MG63 (cell line): ENCODE results near the gene GLRA1. TPM values are rescaled to one million over a fixed set of nuclear protein-coding genes. Genes with fewer than 3 reads are reported as not detected.

Source experiments
- DNase-seq: peaks from one replicate; pipeline ENCODE4 v3.0.0-alpha.2; 2020
- H3K27me3 ChIP-seq: fragments of 250-450 bp; sonication (Bioruptor Pico); 2 replicates; pipeline ENCODE4 v1.5.1; 2020; ENCODE audit warnings: mild to moderate bottlenecking, moderate library complexity
- H3K36me3 ChIP-seq: fragments of 250-450 bp; sonication (Bioruptor Pico); 2 replicates; pipeline ENCODE4 v1.5.1; 2020; ENCODE audit warnings: mild to moderate bottlenecking, moderate library complexity
- H3K4me3 ChIP-seq: fragments of 250-450 bp; sonication (Bioruptor Pico); 2 replicates; pipeline ENCODE4 v1.5.1; 2020; ENCODE audit warnings: mild to moderate bottlenecking, moderate library complexity
- H3K9me3 ChIP-seq: fragments of 250-450 bp; sonication (Bioruptor Pico); 2 replicates; pipeline ENCODE4 v1.5.1; 2020; ENCODE audit warnings: mild to moderate bottlenecking, moderate library complexity
- total RNA-seq: library from RNA; depleted of rRNA; stranded (reverse); fragments of >200 nt; shearing (Covaris generic); gene quantifications from 2 replicates; pipeline ENCODE4 v1.2.3, GENCODE V29; 2014; ENCODE audit warnings: low replicate concordance; rRNA removed

Gene GLRA1
- total RNA-seq = not detected in 2 replicates

DNA sequence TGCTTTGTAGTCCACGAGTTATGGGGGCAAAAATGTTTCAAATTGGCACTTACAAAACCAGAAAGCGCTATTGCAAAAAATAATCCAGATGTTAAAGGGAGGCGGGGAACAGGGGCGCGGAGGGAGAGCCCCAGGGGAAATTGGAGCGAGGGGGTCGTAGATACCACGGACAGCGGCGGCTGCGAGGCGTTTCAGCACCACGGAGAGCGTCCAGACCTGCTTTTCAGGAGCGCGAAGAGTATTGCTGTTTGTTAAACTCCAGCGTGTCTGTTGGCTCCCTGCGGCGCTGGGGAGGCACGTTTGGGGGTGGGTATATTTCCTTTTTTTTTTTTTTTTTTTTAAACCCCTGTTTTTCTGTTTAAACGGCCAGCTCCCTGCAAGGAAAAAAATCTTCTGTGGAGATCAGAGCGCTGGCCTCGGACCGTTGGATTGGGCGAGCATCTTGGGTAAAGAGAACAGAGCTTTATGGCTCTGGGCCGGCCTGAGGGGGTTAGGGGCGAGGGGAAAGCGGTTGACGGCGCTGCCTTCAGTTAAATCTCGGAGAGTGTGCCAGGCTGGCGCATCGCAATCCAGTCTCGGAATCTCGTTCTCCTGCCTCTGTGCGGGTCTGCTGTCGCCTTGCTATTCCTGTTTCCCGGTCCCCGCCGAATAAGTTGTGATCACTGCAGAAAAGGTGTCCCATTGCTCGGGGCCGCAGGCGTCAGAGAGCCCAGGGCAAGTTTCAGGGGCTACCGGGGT lies at the start of gene GLRA1:
TSS of gene GLRA1 (minus strand) at position 288 of the 738 bp plus-strand sequence. CDS start 302 bp downstream, outside the sequence.
- no peaks in the 10 kb centered on the region; the same call in none of the 2 replicates for H3K27me3 ChIP-seq
- H3K9me3 ChIP-seq = peaks cover 3% of the 10 kb centered on the region
- no peak within 1 kb of the TSS for H3K4me3 ChIP-seq
- no peaks in the 10 kb centered on the region for H3K36me3 ChIP-seq
- peak; percentile 45 for DNase-seq

- H3K4me3 ChIP-seq = no peak overlapping the region
- DNase-seq = no peak
- H3K27me3 ChIP-seq = no peaks in the 10 kb centered on the region
- no peaks in the 10 kb centered on the region for H3K36me3 ChIP-seq
- no peaks in the 10 kb centered on the region for H3K9me3 ChIP-seq
Observed at GRCh38 chr5:151970885-151971284, 46.2 kb upstream of the GLRA1 start.

- no peak for DNase-seq
- Histone ChIP-seq H3K36me3 (no peaks in the 10 kb centered on the region), H3K4me3 (no peak overlapping the region), H3K9me3 (no peaks in the 10 kb centered on the region), H3K27me3 (no peaks in the 10 kb centered on the region)
Observed at GRCh38 chr5:151967865-151968264, 43.2 kb upstream of the GLRA1 start.

GRCh38 chr5:151966046-151966445 lies 41.4 kb upstream of the GLRA1 start:
- H3K36me3 ChIP-seq = no peaks in the 10 kb centered on the region
- no peak overlapping the region for H3K4me3 ChIP-seq
- no peak for DNase-seq
- H3K9me3 ChIP-seq = no peaks in the 10 kb centered on the region
- no peaks in the 10 kb centered on the region for H3K27me3 ChIP-seq

DNA sequence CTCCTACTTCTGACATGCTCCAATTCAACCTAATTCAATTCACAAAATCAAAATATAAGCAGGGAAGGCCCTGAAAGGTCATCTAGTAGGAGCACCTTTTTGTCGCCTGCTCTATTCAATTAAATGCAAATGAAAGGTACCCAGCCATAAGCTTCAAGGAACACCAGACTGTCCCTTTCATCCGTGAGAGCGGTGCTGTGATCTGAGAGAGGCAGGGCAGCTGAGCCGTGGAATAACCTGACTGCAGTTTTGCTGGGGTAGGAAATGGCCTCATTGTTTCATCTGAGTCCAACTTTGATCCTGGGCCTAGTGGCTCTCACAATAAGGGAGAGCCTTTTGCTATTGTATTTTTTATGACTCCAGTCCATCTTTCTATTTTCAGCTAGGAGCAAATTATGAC lies 39.8 kb upstream of the GLRA1 start:
- H3K27me3 ChIP-seq = no peaks in the 10 kb centered on the region
- H3K9me3 ChIP-seq = no peaks in the 10 kb centered on the region
- no peak for DNase-seq
- H3K36me3 ChIP-seq = no peaks in the 10 kb centered on the region
- no peak overlapping the region for H3K4me3 ChIP-seq

DNA sequence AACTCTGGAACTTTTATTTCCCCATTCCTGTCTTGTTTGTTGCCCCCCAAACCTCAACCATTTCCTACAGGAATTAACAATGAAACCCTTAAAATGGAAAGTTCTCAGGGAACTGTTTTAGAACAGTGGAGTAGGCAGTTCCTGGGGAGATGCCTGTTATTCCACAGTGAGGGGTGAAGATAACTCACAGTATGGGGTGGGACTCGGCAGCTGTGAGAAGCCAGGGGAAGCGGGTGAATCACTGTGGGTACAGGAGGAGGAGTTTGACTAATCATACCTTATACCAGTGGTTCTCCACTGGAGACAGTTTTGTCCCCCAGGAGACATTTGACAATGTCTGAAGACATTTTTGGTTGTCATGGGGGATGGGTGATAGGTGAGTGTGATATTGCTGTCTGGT lies 36.9 kb upstream of the GLRA1 start:
- Histone ChIP-seq H3K36me3 (no peaks in the 10 kb centered on the region), H3K4me3 (no peak overlapping the region), H3K9me3 (no peaks in the 10 kb centered on the region), H3K27me3 (no peaks in the 10 kb centered on the region)
- peak; percentile 20 for DNase-seq

DNA sequence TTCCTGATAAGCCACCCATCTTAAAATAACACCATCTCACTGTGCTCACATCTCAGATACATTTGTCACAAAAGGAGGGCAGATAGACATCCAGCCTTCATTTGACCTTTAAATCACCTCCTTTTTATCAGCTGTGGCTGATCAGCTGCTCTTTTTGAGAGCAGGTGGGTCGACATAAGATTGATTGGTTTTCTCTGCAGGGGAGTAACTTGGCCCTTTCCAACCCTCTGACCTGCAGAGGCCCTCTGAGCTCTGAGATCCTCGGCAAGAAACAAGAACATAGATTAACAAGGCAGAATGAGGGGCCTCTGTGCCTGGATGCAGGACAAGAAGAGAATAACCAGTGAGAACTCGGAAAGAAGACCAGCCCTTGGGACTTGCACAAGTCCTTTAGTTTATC lies 33.5 kb upstream of the GLRA1 start:
- no peaks in the 10 kb centered on the region for H3K9me3 ChIP-seq
- H3K27me3 ChIP-seq = no peaks in the 10 kb centered on the region
- DNase-seq = no peak
- H3K4me3 ChIP-seq = no peak overlapping the region
- H3K36me3 ChIP-seq = no peaks in the 10 kb centered on the region

DNA sequence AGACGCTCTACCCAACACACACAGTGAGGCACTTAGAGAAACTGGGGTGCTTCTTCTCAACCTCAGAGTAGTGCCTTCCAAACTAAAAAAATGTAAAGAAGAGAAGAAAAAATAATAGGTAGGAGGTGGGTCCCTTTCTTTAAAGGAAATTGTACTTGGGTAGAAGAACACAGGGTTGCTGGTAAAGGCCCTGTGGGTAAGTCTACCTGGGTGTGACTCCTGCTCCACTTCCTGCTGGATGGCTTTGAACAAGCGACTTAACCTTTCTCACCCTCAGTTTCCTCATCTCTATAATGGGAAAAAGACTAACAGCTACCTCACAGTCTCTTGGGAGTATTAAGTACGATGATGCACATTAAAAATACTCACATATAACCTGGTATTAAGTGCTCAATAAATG lies 32.1 kb upstream of the GLRA1 start:
- Histone ChIP-seq H3K9me3 (no peaks in the 10 kb centered on the region), H3K27me3 (no peaks in the 10 kb centered on the region), H3K36me3 (no peaks in the 10 kb centered on the region), H3K4me3 (no peak overlapping the region)
- DNase-seq = no peak

DNA sequence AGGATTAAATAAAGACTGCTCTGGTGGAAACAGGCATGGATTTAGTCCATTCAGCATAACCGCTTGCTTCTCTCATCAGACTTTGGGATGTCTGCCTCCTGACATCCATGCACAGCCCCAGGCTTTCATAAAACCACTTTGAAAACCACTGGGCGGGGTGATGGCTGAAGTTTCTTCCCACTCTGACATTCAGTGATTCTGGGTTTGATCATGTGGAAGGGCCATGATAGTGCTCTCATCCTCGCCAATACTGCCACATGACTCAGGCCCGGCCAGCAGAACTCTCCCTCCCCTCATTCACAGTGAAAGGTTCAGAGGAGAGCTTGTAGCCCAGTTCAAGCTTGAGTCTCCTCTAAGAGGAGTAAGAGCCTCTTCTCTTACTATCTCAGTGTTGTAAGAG lies 29.6 kb upstream of the GLRA1 start:
- H3K36me3 ChIP-seq = no peaks in the 10 kb centered on the region
- no peaks in the 10 kb centered on the region for H3K27me3 ChIP-seq
- no peaks in the 10 kb centered on the region for H3K9me3 ChIP-seq
- DNase-seq = no peak
- no peak overlapping the region for H3K4me3 ChIP-seq

DNA sequence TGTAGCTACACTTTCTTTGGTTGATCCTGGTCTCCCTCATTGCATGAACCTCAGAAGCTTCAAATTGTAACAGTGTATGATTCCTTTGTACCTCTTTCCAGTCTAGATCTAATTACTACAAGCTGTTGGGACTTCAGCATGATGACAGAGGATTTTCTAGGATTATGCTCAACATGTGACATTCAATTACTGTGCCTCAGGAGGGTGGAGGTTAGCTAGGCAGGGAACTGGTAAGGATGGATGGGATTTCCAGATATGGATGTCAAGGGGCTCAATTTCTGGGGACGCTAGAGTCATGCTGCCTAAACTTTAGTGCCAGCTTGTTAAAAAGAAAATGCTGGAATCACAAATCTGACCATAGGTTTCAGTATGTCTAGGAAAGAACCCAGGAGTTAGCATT lies 29.2 kb upstream of the GLRA1 start:
- no peaks in the 10 kb centered on the region for H3K9me3 ChIP-seq
- H3K36me3 ChIP-seq = no peaks in the 10 kb centered on the region
- no peak for DNase-seq
- no peak overlapping the region for H3K4me3 ChIP-seq
- H3K27me3 ChIP-seq = no peaks in the 10 kb centered on the region

GRCh38 chr5:151952238-151952637 lies 27.6 kb upstream of the GLRA1 start:
- no peaks in the 10 kb centered on the region for H3K36me3 ChIP-seq
- no peaks in the 10 kb centered on the region for H3K9me3 ChIP-seq
- H3K27me3 ChIP-seq = no peaks in the 10 kb centered on the region
- H3K4me3 ChIP-seq = no peak overlapping the region
- no peak for DNase-seq

DNA sequence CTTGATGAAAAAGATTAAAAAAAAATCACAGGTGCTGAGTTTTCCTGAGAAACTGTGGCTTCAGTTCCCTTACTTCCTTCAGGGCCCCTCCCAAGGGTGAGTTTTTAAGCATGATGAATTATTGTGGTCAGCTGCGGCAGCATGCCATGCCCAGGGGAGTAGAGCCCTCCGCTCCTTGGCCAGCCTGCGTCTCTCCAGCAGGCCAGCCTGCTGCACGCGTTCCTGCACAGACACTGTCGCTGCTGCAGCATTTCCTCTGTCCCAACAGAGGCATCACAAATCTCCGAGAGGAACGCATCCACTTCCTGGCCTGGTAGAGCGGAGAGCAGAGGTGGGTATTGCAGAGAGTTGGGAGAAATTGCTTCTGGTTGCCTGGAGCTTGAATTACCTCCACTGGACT lies 26.1 kb upstream of the GLRA1 start:
- Histone ChIP-seq H3K27me3 (no peaks in the 10 kb centered on the region), H3K9me3 (no peaks in the 10 kb centered on the region), H3K36me3 (no peaks in the 10 kb centered on the region), H3K4me3 (no peak overlapping the region)
- no peak for DNase-seq

DNA sequence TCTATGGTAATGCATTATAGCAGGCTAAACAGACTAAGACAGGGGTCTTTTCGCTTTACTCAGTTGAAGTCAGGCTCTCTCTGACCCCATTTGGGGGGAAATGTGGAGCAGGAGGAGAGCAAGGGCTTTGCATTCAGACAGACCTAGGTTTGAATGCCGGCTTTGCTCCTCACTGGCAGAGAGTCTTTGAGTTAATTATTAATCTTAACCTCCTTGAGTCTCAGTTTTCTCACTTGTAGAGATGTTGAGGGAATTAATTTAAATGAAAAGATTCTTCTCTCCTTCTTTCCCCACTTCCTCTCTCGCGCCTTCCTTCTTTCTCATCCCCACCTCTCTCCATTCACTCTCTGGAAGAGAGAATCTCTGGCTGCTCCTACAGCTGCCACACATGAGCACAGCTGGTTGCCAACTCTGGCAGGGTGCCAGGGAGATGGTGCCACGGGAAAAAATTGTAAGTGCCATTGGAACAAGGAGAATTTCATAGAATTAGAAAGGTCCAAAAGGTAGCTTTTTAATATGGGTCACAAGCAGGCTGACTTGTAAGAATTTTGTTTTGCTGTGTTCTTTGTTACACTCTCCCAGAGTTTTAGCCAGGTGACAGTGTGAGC lies 25.2 kb upstream of the GLRA1 start:
- Histone ChIP-seq H3K27me3 (no peaks in the 10 kb centered on the region), H3K36me3 (no peaks in the 10 kb centered on the region), H3K4me3 (no peak overlapping the region), H3K9me3 (no peaks in the 10 kb centered on the region)
- DNase-seq = no peak

- no peak for DNase-seq
- Histone ChIP-seq H3K9me3 (no peaks in the 10 kb centered on the region), H3K4me3 (no peak overlapping the region), H3K36me3 (no peaks in the 10 kb centered on the region), H3K27me3 (no peaks in the 10 kb centered on the region)
Observed at GRCh38 chr5:151949113-151949512, 24.5 kb upstream of the GLRA1 start.

- Histone ChIP-seq H3K27me3 (no peaks in the 10 kb centered on the region), H3K9me3 (no peaks in the 10 kb centered on the region), H3K36me3 (no peaks in the 10 kb centered on the region), H3K4me3 (no peak overlapping the region)
- no peak for DNase-seq
Observed at GRCh38 chr5:151947931-151948608, 23.4 kb upstream of the GLRA1 start.

- H3K4me3 ChIP-seq = no peak overlapping the region
- DNase-seq = no peak
- no peaks in the 10 kb centered on the region for H3K27me3 ChIP-seq
- no peaks in the 10 kb centered on the region for H3K9me3 ChIP-seq
- no peaks in the 10 kb centered on the region for H3K36me3 ChIP-seq
Observed at GRCh38 chr5:151937851-151938250, 13.2 kb upstream of the GLRA1 start.

GRCh38 chr5:151935135-151935695 lies 10.6 kb upstream of the GLRA1 start:
- no peak for DNase-seq
- peaks cover 19% of the 10 kb centered on the region for H3K9me3 ChIP-seq
- no peaks in the 10 kb centered on the region for H3K36me3 ChIP-seq
- no peak overlapping the region for H3K4me3 ChIP-seq
- no peaks in the 10 kb centered on the region for H3K27me3 ChIP-seq
